ENCODE data around the gene ZNF771. TPM values are rescaled to one million over a fixed set of nuclear protein-coding genes. Genes with fewer than 3 reads are reported as not detected.

The ZNF771 gene
- total RNA-seq, 1 experiment from 2014 or later, result 11.0 TPM

GRCh38 chr16:30458561-30459394, 51.4 kb downstream of the ZNF771 start:
- Histone ChIP-seq H3K36me3 (ENCODE audit: control insufficient read depth in 1 of 2, insufficient read depth in 2 of 2, low read length in 2 of 2) (no peaks in the 10 kb centered on the region), H3K79me2 (ENCODE audit: insufficient read depth, low read length) (no peaks in the 10 kb centered on the region), H4K20me1 (ENCODE audit: insufficient read depth) (no peaks in the 10 kb centered on the region), H3K9ac (ENCODE audit: low read length) (no peak overlapping the region), H3K27me3 (ENCODE audit: insufficient read depth, low read length) (no peaks in the 10 kb centered on the region), H3K4me3 (replicated peaks in 1 of 2; ENCODE audit: low read depth in 1 of 2, low read length in 2 of 2) (no peak overlapping the region), H3K9me2 (ENCODE audit: insufficient read depth) (no peaks in the 10 kb centered on the region), H3K4me1 (ENCODE audit: control insufficient read depth in 1 of 2, insufficient read depth in 2 of 2, low read length in 2 of 2) (no peaks in the 10 kb centered on the region), H3K27ac (ENCODE audit: low read depth, low read length) (no peak overlapping the region), H2AFZ (ENCODE audit: low read depth, low read length, poor library complexity, severe bottlenecking) (no peak overlapping the region), H3K9me3 (ENCODE audit: control insufficient read depth in 1 of 2, insufficient read depth in 1 of 2, low read depth in 1 of 2, low read length in 2 of 2) (no peaks in the 10 kb centered on the region), H3K4me2 (ENCODE audit: low read length) (no peak overlapping the region)
- no peak for TF ChIP-seq ATF3 (IDR thresholded peaks at IDR 0.05)
- no peak for TF ChIP-seq ZNF274 (IDR thresholded peaks at IDR 0.05; ENCODE audit: low read depth, low read length)
- no peak for TF ChIP-seq JUND (IDR thresholded peaks at IDR 0.05)
- TF ChIP-seq REST (IDR thresholded peaks at IDR 0.05; ENCODE audit: low read depth), result no peak
- no peak for TF ChIP-seq EZH2 (IDR thresholded peaks at IDR 0.05)
- no peak for TF ChIP-seq MAX (IDR thresholded peaks at IDR 0.05)
- TF ChIP-seq ELF1 (IDR thresholded peaks at IDR 0.05; ENCODE audit: borderline replicate concordance, low read depth), result no peak
- no peak for TF ChIP-seq EZH2phosphoT487 (IDR thresholded peaks at IDR 0.05; ENCODE audit: borderline replicate concordance)
- TF ChIP-seq CBX3 (IDR thresholded peaks at IDR 0.05; ENCODE audit: low read depth), result no peak
- no peak for TF ChIP-seq SIN3A (IDR thresholded peaks at IDR 0.05; ENCODE audit: low read depth)
- POLR2A ChIA-PET, result interaction anchor here (0.5 kb wide), 1 partner anchor 179 kb away, joined by 3 read pairs; no protein-coding TSS in a partner anchor
- CTCF ChIA-PET, result interaction anchor here (0.6 to 1.5 kb wide), 2 partner anchors 9 to 17 kb away, joined by 3 to 4 read pairs; no protein-coding TSS in a partner anchor
- BruUV-seq (replicated peaks), result no TSS peak
- DNase-seq (ENCODE audit: low read depth, low spot score) (no peak), ATAC-seq (no peak)
- RAD21 ChIA-PET (ENCODE audit: low non-redundant PET in 1 of 2, low total read pairs in 2 of 2, uncharacterized antibody in 2 of 2, unreplicated experiment in 2 of 2), result no interaction called here
- intact Hi-C loops (cut with micrococcal nuclease), result no loop called here
